ENCODE data around the gene CCT6A.
A peak's percentile ranks its signal among the peaks of the same experiment; 100 is the strongest.

CCT6A gene

GRCh38 chr7:56074371-56074791 lies 22.8 kb downstream of the CCT6A start:
- H3K4me2 ChIP-seq (ENCODE audit: low read depth, low read length): no peak overlapping the region
- H3K27ac ChIP-seq (ENCODE audit: low read length): no peak overlapping the region
- no peaks in the 10 kb centered on the region for H3F3A ChIP-seq (ENCODE audit: insufficient read depth, low read length)
- no peaks in the 10 kb centered on the region for H3K9me3 ChIP-seq (replicated peaks; ENCODE audit: insufficient read depth, low read length)
- no peak overlapping the region for H3K9ac ChIP-seq (ENCODE audit: low read length)
- H3K36me3 ChIP-seq (replicated peaks; ENCODE audit: insufficient read depth, low read length): no peaks in the 10 kb centered on the region; the same call in 1 of the 2 replicates
- no peak overlapping the region for H2AFZ ChIP-seq (ENCODE audit: low read length)
- no peaks in the 10 kb centered on the region for H3K9me2 ChIP-seq (replicated peaks; ENCODE audit: insufficient read depth, low read length)
- H3K79me2 ChIP-seq (ENCODE audit: low read length): no peaks in the 10 kb centered on the region
- H4K20me1 ChIP-seq (ENCODE audit: insufficient read depth, low read length): no peaks in the 10 kb centered on the region
- H3K4me1 ChIP-seq (ENCODE audit: low read length): no peaks in the 10 kb centered on the region
- H3K27me3 ChIP-seq (replicated peaks; ENCODE audit: insufficient read depth, low read length): no peaks in the 10 kb centered on the region
- TF ChIP-seq CTCF (IDR thresholded peaks at IDR 0.05; ENCODE audit: low read length) (peak; percentile 90), EZH2 (optimal IDR thresholded peaks at IDR 0.05; ENCODE audit: low read depth, low read length) (no peak)
- H3K4me3 ChIP-seq (ENCODE audit: low read length): no peak overlapping the region
- peak; percentile 62 for DNase-seq

DNA sequence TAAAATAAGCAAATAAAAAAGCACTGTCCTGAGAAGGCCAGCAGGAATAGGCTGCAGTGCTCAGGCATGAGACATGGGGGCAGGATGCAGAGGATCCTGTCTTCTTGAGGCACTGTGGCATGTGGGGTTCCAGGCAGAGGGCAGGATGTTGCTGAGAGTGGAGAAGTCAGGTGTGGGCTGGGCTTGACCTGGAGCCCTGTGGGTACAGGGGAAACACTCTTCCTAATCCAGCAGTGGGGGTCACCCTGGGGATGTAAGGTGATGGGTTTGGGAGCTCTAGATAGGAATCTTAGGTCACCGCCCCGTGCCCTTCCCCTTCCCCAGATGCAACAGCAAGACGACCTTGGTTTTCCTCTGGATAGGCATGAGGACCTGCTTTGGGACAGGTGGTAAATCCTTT lies 26.1 kb downstream of the CCT6A start:
- no peaks in the 10 kb centered on the region for H3K36me3 ChIP-seq (replicated peaks; ENCODE audit: insufficient read depth, low read length)
- TF ChIP-seq EZH2 (optimal IDR thresholded peaks at IDR 0.05; ENCODE audit: low read depth, low read length): no peak
- no peak for TF ChIP-seq EZH2phosphoT487 (IDR thresholded peaks at IDR 0.05; ENCODE audit: low read length)
- no peak for TF ChIP-seq CTCF (IDR thresholded peaks at IDR 0.05; ENCODE audit: low read length)
- H3K4me3 ChIP-seq (ENCODE audit: low read length): no peak overlapping the region
- no peaks in the 10 kb centered on the region for H3K4me1 ChIP-seq (ENCODE audit: low read length)
- no peak overlapping the region for H3K27ac ChIP-seq (ENCODE audit: low read length)
- H3K79me2 ChIP-seq (ENCODE audit: low read length): no peaks in the 10 kb centered on the region
- no peaks in the 10 kb centered on the region for H4K20me1 ChIP-seq (ENCODE audit: insufficient read depth, low read length)
- no peaks in the 10 kb centered on the region for H3K9me3 ChIP-seq (replicated peaks; ENCODE audit: insufficient read depth, low read length)
- H3K9ac ChIP-seq (ENCODE audit: low read length): no peak overlapping the region
- no peak for DNase-seq
- no peaks in the 10 kb centered on the region for H3F3A ChIP-seq (ENCODE audit: insufficient read depth, low read length)
- H3K27me3 ChIP-seq (replicated peaks; ENCODE audit: insufficient read depth, low read length): no peaks in the 10 kb centered on the region
- no peak overlapping the region for H2AFZ ChIP-seq (ENCODE audit: low read length)
- no peak overlapping the region for H3K4me2 ChIP-seq (ENCODE audit: low read depth, low read length)
- no peaks in the 10 kb centered on the region for H3K9me2 ChIP-seq (replicated peaks; ENCODE audit: insufficient read depth, low read length)

DNA sequence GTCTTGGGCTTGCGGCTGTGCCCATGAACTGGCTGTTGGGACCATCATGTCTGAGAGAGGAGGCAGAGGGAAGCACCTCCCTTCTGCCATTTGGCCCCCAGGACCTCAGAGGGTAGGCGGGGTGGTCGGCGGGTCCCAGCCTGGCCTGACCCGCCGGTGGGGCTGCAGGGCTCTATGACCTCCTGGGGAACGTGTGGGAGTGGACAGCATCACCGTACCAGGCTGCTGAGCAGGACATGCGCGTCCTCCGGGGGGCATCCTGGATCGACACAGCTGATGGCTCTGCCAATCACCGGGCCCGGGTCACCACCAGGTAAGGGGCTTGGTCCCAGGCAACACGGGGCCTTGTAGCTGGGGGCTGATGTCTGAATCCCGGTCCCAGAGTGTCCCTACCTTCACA lies 26.6 kb downstream of the CCT6A start:
- H3K36me3 ChIP-seq (replicated peaks; ENCODE audit: insufficient read depth, low read length): no peaks in the 10 kb centered on the region
- H3K27me3 ChIP-seq (replicated peaks; ENCODE audit: insufficient read depth, low read length): no peaks in the 10 kb centered on the region
- no peak overlapping the region for H3K27ac ChIP-seq (ENCODE audit: low read length)
- no peak overlapping the region for H2AFZ ChIP-seq (ENCODE audit: low read length)
- no peak overlapping the region for H3K9ac ChIP-seq (ENCODE audit: low read length)
- H3F3A ChIP-seq (ENCODE audit: insufficient read depth, low read length): no peaks in the 10 kb centered on the region
- no peak for DNase-seq
- no peak overlapping the region for H3K4me3 ChIP-seq (ENCODE audit: low read length)
- no peaks in the 10 kb centered on the region for H3K4me1 ChIP-seq (ENCODE audit: low read length)
- no peak overlapping the region for H3K4me2 ChIP-seq (ENCODE audit: low read depth, low read length)
- H3K9me3 ChIP-seq (replicated peaks; ENCODE audit: insufficient read depth, low read length): no peaks in the 10 kb centered on the region
- TF ChIP-seq EZH2phosphoT487 (IDR thresholded peaks at IDR 0.05; ENCODE audit: low read length): no peak
- TF ChIP-seq EZH2 (optimal IDR thresholded peaks at IDR 0.05; ENCODE audit: low read depth, low read length): no peak
- TF ChIP-seq CTCF (IDR thresholded peaks at IDR 0.05; ENCODE audit: low read length): no peak
- H3K79me2 ChIP-seq (ENCODE audit: low read length): no peaks in the 10 kb centered on the region
- H3K9me2 ChIP-seq (replicated peaks; ENCODE audit: insufficient read depth, low read length): no peaks in the 10 kb centered on the region
- H4K20me1 ChIP-seq (ENCODE audit: insufficient read depth, low read length): no peaks in the 10 kb centered on the region

Measured in MM.1S (cell line).